Glomerular endothelial cell (primary cell): Measurements from ENCODE around the gene DIP2C. TPM values are rescaled to one million over a fixed set of nuclear protein-coding genes. Genes with fewer than 3 reads are reported as not detected.
"Not testable (repeated sequence)": the region's sequence is repeated elsewhere in the genome, so short reads cannot be mapped to it uniquely, and the experiment has no call there.

Experiments used
- DNase-seq: peaks from one replicate; pipeline ENCODE4 v3.0.0-alpha.2; 2011; ENCODE audit warnings: low read depth, low spot score; ENCODE audit errors: extremely low read depth
- total RNA-seq: library from RNA; depleted of rRNA; stranded (reverse); fragments of >200 nt; gene quantifications from 2 replicates; pipeline ENCODE4 v1.2.3, GENCODE V29; 2015

DIP2C gene
- total RNA-seq, 1 donor from 2014 or later: 16.5 TPM

- not testable (repeated sequence) for DNase-seq
Observed at GRCh38 chr10:300580-300979, 388.9 kb downstream of the DIP2C start.

- DNase-seq: no peak
Observed at GRCh38 chr10:299969-300368, 389.5 kb downstream of the DIP2C start.

GRCh38 chr10:299512-299911 lies 390.0 kb downstream of the DIP2C start:
- DNase-seq: no peak

GRCh38 chr10:298033-298432 lies 391.4 kb downstream of the DIP2C start:
- DNase-seq: no peak

- no peak for DNase-seq
Observed at GRCh38 chr10:297567-297966, 391.9 kb downstream of the DIP2C start.

GRCh38 chr10:293636-294035 lies 395.8 kb downstream of the DIP2C start:
- no peak for DNase-seq

GRCh38 chr10:290026-290725 lies 399.3 kb downstream of the DIP2C start:
- no peak for DNase-seq

- DNase-seq: no peak
Observed at GRCh38 chr10:289581-289980, 399.9 kb downstream of the DIP2C start.

- DNase-seq: no peak
Observed at GRCh38 chr10:288316-289200, 400.9 kb downstream of the DIP2C start.

- DNase-seq: no peak
Observed at GRCh38 chr10:287814-288213, 401.7 kb downstream of the DIP2C start.

GRCh38 chr10:287026-287709 lies 402.3 kb downstream of the DIP2C start:
- no peak for DNase-seq

GRCh38 chr10:285216-285615 lies 404.3 kb downstream of the DIP2C start:
- DNase-seq: no peak

GRCh38 chr10:283916-284356 lies 405.5 kb downstream of the DIP2C start:
- DNase-seq: no peak

- DNase-seq: no peak
Observed at GRCh38 chr10:283140-283479, 406.4 kb downstream of the DIP2C start.

- DNase-seq: no peak
Observed at GRCh38 chr10:282294-283139, 407.0 kb downstream of the DIP2C start.

- no peak for DNase-seq
Observed at GRCh38 chr10:279655-280054, 409.8 kb downstream of the DIP2C start.

GRCh38 chr10:279232-279631 lies 410.2 kb downstream of the DIP2C start:
- DNase-seq: no peak

- DNase-seq: no peak
Observed at GRCh38 chr10:278707-279106, 410.8 kb downstream of the DIP2C start.

- no peak for DNase-seq
Observed at GRCh38 chr10:277963-278362, 411.5 kb downstream of the DIP2C start.

- no peak for DNase-seq
Observed at GRCh38 chr10:275680-276079, 413.8 kb downstream of the DIP2C start.

- no peak for DNase-seq
Observed at GRCh38 chr10:274866-275265, 414.6 kb downstream of the DIP2C start.
